ENCODE measurements around the gene ACMSD. TPM values are rescaled to one million over a fixed set of nuclear protein-coding genes. Genes with fewer than 3 reads are reported as not detected.

The ACMSD gene
- polyA plus RNA-seq, 2 of the 4 experiments (the other 2 are of a cell fraction), result 0.09 TPM; not detected in 1

DNA sequence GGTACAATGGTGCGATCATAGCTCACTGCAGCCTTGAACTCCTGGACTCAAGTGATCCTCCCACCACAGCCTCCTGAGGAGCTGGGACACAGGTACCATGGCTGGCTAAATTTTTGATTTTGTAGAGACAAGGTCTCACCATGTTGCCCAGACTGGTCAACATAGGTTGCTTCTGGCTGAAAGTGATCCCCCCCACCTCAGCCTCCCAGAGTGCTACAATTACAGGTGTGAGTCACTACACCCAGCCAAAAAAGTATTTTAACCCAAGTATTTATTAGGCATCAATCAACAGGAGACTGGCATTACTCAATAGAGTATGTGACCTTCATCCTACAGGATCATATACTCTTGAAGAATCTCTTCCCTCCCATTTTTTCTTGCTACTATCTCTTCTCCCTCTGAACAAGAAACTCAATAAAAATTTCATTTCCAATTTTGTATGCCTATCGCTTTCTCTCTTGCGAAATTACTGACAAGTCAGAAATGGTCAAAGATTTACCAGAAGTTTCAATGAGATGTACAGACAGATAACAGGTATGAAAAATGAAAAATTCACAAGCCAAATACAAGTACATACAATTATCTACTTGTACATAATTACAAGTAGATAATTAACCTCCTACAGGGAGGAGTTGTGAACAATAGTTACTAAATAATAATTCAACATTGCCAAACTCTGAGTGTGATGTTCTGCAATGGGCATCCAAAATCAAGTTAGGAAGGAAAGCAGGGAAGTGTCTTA is 45.3 kb downstream of the ACMSD start (continued):
- TF ChIP-seq RARB (CRISPR knock-in tag; IDR thresholded peaks at IDR 0.05), result no peak
- TF ChIP-seq, protein P1, sequence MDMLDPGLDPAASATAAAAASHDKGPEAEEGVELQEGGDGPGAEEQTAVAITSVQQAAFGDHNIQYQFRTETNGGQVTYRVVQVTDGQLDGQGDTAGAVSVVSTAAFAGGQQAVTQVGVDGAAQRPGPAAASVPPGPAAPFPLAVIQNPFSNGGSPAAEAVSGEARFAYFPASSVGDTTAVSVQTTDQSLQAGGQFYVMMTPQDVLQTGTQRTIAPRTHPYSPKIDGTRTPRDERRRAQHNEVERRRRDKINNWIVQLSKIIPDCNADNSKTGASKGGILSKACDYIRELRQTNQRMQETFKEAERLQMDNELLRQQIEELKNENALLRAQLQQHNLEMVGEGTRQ (IDR thresholded peaks at IDR 0.05), result no peak

DNA sequence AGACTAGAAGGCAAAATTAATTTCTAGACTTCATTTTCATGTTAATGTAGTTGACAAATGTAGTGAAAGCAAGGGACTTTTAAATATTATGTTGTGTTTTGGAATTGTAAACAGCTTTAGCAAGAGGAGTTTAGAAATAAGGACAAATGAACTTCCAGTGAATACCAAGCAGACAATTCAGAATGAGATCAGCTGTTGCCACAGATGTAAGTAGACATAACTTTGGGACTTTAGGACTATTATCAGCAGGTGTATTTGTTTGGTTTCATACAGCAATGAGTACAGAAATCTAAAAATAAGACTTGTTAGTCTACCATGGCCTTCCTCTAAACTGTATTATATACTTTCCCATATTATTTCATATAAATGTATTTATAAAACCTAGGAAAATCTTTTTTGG is 46.0 kb downstream of the ACMSD start:
- ChIA-PET CTCF (no interaction called here), POLR2A (no interaction called here)
- Histone ChIP-seq H3K4me3 (no peak overlapping the region), H3K4me1 (no peaks in the 10 kb centered on the region), H3K27ac (no peak overlapping the region), H3K9me3 (no peaks in the 10 kb centered on the region; the same call in 2 of the 3 replicates), H3K4me2 (no peak overlapping the region)
- DNase-seq (ENCODE audit: low read depth in 1 of 2, low spot score in 1 of 2) (no peak), ATAC-seq (no peak), FAIRE-seq (no peak)
- no peak for TF ChIP-seq ZC3H11A (IDR thresholded peaks at IDR 0.05)
- no peak for TF ChIP-seq POLR2AphosphoS2 (conservative IDR thresholded peaks at IDR 0.05; ENCODE audit: low read length)
- no peak for TF ChIP-seq KDM1A (IDR thresholded peaks at IDR 0.05; ENCODE audit: low read depth)
- no peak for TF ChIP-seq JUNB (IDR thresholded peaks at IDR 0.05)
- TF ChIP-seq FOXS1 (CRISPR knock-in tag; IDR thresholded peaks at IDR 0.05), result no peak
- no peak for TF ChIP-seq MYC (IDR thresholded peaks at IDR 0.05; ENCODE audit: borderline replicate concordance, low read length)
- TF ChIP-seq CBX8 (IDR thresholded peaks at IDR 0.05), result no peak
- TF ChIP-seq EP300 (IDR thresholded peaks at IDR 0.05), result no peak
- TF ChIP-seq, protein P2, sequence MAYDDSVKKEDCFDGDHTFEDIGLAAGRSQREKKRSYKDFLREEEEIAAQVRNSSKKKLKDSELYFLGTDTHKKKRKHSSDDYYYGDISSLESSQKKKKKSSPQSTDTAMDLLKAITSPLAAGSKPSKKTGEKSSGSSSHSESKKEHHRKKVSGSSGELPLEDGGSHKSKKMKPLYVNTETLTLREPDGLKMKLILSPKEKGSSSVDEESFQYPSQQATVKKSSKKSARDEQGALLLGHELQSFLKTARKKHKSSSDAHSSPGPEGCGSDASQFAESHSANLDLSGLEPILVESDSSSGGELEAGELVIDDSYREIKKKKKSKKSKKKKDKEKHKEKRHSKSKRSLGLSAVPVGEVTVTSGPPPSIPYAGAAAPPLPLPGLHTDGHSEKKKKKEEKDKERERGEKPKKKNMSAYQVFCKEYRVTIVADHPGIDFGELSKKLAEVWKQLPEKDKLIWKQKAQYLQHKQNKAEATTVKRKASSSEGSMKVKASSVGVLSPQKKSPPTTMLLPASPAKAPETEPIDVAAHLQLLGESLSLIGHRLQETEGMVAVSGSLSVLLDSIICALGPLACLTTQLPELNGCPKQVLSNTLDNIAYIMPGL (CRISPR knock-in tag; IDR thresholded peaks at IDR 0.05; ENCODE audit: borderline replicate concordance), result no peak
- TF ChIP-seq RARB (CRISPR knock-in tag; IDR thresholded peaks at IDR 0.05), result no peak
- TF ChIP-seq MAZ (IDR thresholded peaks at IDR 0.05; ENCODE audit: borderline replicate concordance, low read depth, low read length), result no peak
- TF ChIP-seq GATA3 (IDR thresholded peaks at IDR 0.05; ENCODE audit: borderline replicate concordance), result no peak
- no peak for TF ChIP-seq MAFK (IDR thresholded peaks at IDR 0.05; ENCODE audit: partially characterized antibody)

DNA sequence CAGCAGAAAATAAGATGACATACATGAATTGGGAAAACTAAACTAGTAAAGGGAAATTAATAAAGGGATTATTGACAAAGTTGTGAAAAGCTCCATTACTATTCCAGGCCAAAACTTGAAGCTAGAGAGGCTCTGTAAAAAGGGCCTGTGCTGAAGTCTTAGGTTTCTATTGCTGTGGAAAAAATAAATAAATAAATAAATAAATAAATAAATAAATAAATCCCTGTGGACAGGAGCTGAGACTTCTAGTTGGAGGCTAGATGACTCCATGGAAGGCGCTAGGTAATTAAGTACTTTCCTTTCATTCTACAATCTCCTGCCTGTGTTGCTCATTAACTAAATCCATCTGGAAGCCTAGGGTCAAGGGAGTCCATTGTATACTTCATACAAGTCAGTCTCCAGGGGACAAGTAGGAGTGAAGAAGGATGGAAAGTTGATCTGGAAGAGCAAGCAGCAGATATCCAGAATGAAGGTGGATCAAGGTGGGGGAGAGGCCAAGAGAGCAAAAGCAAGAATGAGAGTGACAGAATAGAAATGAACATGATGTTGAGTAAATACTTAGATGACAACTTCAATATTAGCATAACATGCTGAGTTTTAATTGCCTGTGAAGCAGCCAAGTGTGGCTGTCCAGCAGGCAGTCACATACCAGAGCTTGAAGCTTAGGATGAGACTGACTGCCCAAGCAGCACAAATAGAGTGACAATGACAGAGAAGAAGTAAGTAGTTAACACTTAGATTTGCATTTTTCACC is 54.0 kb downstream of the ACMSD start:
- no peaks in the 10 kb centered on the region for H3K4me1 ChIP-seq
- TF ChIP-seq ZC3H11A (IDR thresholded peaks at IDR 0.05), result peak; percentile 77
- TF ChIP-seq, protein P3, sequence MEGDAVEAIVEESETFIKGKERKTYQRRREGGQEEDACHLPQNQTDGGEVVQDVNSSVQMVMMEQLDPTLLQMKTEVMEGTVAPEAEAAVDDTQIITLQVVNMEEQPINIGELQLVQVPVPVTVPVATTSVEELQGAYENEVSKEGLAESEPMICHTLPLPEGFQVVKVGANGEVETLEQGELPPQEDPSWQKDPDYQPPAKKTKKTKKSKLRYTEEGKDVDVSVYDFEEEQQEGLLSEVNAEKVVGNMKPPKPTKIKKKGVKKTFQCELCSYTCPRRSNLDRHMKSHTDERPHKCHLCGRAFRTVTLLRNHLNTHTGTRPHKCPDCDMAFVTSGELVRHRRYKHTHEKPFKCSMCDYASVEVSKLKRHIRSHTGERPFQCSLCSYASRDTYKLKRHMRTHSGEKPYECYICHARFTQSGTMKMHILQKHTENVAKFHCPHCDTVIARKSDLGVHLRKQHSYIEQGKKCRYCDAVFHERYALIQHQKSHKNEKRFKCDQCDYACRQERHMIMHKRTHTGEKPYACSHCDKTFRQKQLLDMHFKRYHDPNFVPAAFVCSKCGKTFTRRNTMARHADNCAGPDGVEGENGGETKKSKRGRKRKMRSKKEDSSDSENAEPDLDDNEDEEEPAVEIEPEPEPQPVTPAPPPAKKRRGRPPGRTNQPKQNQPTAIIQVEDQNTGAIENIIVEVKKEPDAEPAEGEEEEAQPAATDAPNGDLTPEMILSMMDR (IDR thresholded peaks at IDR 0.05), result no peak
- TF ChIP-seq ZSCAN20 (CRISPR knock-in tag; IDR thresholded peaks at IDR 0.05), result no peak
- TF ChIP-seq CHD2 (IDR thresholded peaks at IDR 0.05; ENCODE audit: low read length, partially characterized antibody), result no peak
- no peak for TF ChIP-seq EP300 (IDR thresholded peaks at IDR 0.05)
- ATAC-seq (no peak), FAIRE-seq (no peak), DNase-seq (ENCODE audit: low read depth in 1 of 2, low spot score in 1 of 2) (no peak)
- POLR2A ChIA-PET, result no interaction called here
- no peak overlapping the region for H3K4me3 ChIP-seq
- no peak overlapping the region for H3K4me2 ChIP-seq
- H3K27ac ChIP-seq, result no peak overlapping the region
- CTCF ChIA-PET, result interaction anchor here (3.3 kb wide), 1 partner anchor 432 kb away, joined by 16 read pairs; no protein-coding TSS in a partner anchor
- no peaks in the 10 kb centered on the region for H3K9me3 ChIP-seq
- WGBS (ENCODE audit: missing lambda C conversion rate), result 77% methylated on average over 1 of the region's 1 CpG
